HuH-7 (cell line): ENCODE data around the gene CUL5.
"Not testable (repeated sequence)": the region's sequence is repeated elsewhere in the genome, so short reads cannot be mapped to it uniquely, and the experiment has no call there.

ENCODE experiments used
- DNase-seq: peaks from one replicate; pipeline ENCODE4 v3.0.0; 2011; ENCODE audit warnings: low spot score

The CUL5 gene

GRCh38 chr11:108025387-108026080, 16.8 kb downstream of the CUL5 start:
- DNase-seq, result no peak

- DNase-seq, result no peak
Measured at GRCh38 chr11:108027057-108027456, 18.4 kb downstream of the CUL5 start.

- not testable (repeated sequence) for DNase-seq
Measured at GRCh38 chr11:108028822-108029441, 20.2 kb downstream of the CUL5 start.

- DNase-seq, result not testable (repeated sequence)
Measured at GRCh38 chr11:108031604-108032003, 22.9 kb downstream of the CUL5 start.

GRCh38 chr11:108032800-108033199, 24.1 kb downstream of the CUL5 start:
- DNase-seq, result no peak

- no peak for DNase-seq
Measured at GRCh38 chr11:108034034-108034433, 25.3 kb downstream of the CUL5 start.

- DNase-seq, result no peak
Measured at GRCh38 chr11:108034952-108035351, 26.3 kb downstream of the CUL5 start.

GRCh38 chr11:108035690-108036089, 27.0 kb downstream of the CUL5 start:
- DNase-seq, result no peak

- no peak for DNase-seq
Measured at GRCh38 chr11:108037211-108037610, 28.5 kb downstream of the CUL5 start.

GRCh38 chr11:108037636-108038035, 28.9 kb downstream of the CUL5 start:
- DNase-seq, result no peak

- no peak for DNase-seq
Measured at GRCh38 chr11:108048269-108048668, 39.6 kb downstream of the CUL5 start.

- no peak for DNase-seq
Measured at GRCh38 chr11:108062336-108062735, 53.6 kb downstream of the CUL5 start.

GRCh38 chr11:108063410-108063809, 54.7 kb downstream of the CUL5 start:
- DNase-seq, result no peak

- DNase-seq, result no peak
Measured at GRCh38 chr11:108069947-108070346, 61.2 kb downstream of the CUL5 start.

- DNase-seq, result no peak
Measured at GRCh38 chr11:108084811-108085210, 76.1 kb downstream of the CUL5 start.

GRCh38 chr11:108085672-108086071, 77.0 kb downstream of the CUL5 start:
- DNase-seq, result no peak

- no peak for DNase-seq
Measured at GRCh38 chr11:108092134-108092533, 83.4 kb downstream of the CUL5 start.

GRCh38 chr11:108093128-108093904, 84.6 kb downstream of the CUL5 start:
- DNase-seq, result no peak

GRCh38 chr11:108097179-108097578, 88.5 kb downstream of the CUL5 start:
- no peak for DNase-seq

- no peak for DNase-seq
Measured at GRCh38 chr11:108101090-108101775, 92.5 kb downstream of the CUL5 start.

- DNase-seq, result no peak
Measured at GRCh38 chr11:108111126-108111525, 102.4 kb downstream of the CUL5 start.

- DNase-seq, result no peak
Measured at GRCh38 chr11:108112057-108112456, 103.4 kb downstream of the CUL5 start.
